ENCODE results near the gene EFNA5.

EFNA5 gene

GRCh38 chr5:107426872-107427271 is 243.9 kb downstream of the EFNA5 start:
- no peak for DNase-seq (ENCODE audit: extremely low read depth, low read depth)
- TF ChIP-seq CTCF (IDR thresholded peaks at IDR 0.05; ENCODE audit: low read depth, low read length, missing control alignments): no peak
- no peak overlapping the region for H3K4me3 ChIP-seq (replicated peaks; ENCODE audit: low read depth, low read length)

- no peak for DNase-seq (ENCODE audit: extremely low read depth, low read depth)
- H3K4me3 ChIP-seq (replicated peaks; ENCODE audit: low read depth, low read length): no peak overlapping the region
- TF ChIP-seq CTCF (IDR thresholded peaks at IDR 0.05; ENCODE audit: low read depth, low read length, missing control alignments): no peak
Measured at GRCh38 chr5:107426209-107426608, 244.5 kb downstream of the EFNA5 start.

- DNase-seq (ENCODE audit: extremely low read depth, low read depth): peak; percentile 19
- H3K4me3 ChIP-seq (replicated peaks; ENCODE audit: low read depth, low read length): no peak overlapping the region
- TF ChIP-seq CTCF (IDR thresholded peaks at IDR 0.05; ENCODE audit: low read depth, low read length, missing control alignments): no peak
Measured at GRCh38 chr5:107425541-107426031, 245.2 kb downstream of the EFNA5 start.

- no peak for DNase-seq (ENCODE audit: extremely low read depth, low read depth)
- no peak for TF ChIP-seq CTCF (IDR thresholded peaks at IDR 0.05; ENCODE audit: low read depth, low read length, missing control alignments)
- no peak overlapping the region for H3K4me3 ChIP-seq (replicated peaks; ENCODE audit: low read depth, low read length)
Measured at GRCh38 chr5:107424491-107424890, 246.2 kb downstream of the EFNA5 start.

- no peak for TF ChIP-seq CTCF (IDR thresholded peaks at IDR 0.05; ENCODE audit: low read depth, low read length, missing control alignments)
- no peak overlapping the region for H3K4me3 ChIP-seq (replicated peaks; ENCODE audit: low read depth, low read length)
- no peak for DNase-seq (ENCODE audit: extremely low read depth, low read depth)
Measured at GRCh38 chr5:107422494-107422893, 248.2 kb downstream of the EFNA5 start.

- no peak overlapping the region for H3K4me3 ChIP-seq (replicated peaks; ENCODE audit: low read depth, low read length)
- no peak for TF ChIP-seq CTCF (IDR thresholded peaks at IDR 0.05; ENCODE audit: low read depth, low read length, missing control alignments)
- DNase-seq (ENCODE audit: extremely low read depth, low read depth): no peak
Measured at GRCh38 chr5:107419498-107419897, 251.2 kb downstream of the EFNA5 start.

- TF ChIP-seq CTCF (IDR thresholded peaks at IDR 0.05; ENCODE audit: low read depth, low read length, missing control alignments): no peak
- no peak overlapping the region for H3K4me3 ChIP-seq (replicated peaks; ENCODE audit: low read depth, low read length)
- no peak for DNase-seq (ENCODE audit: extremely low read depth, low read depth)
Measured at GRCh38 chr5:107418902-107419301, 251.8 kb downstream of the EFNA5 start.
